GM18526 (cell line): ENCODE measurements around the gene DEF6.
A peak's percentile ranks its signal among the peaks of the same experiment; 100 is the strongest.

ENCODE experiments used
- POLR2A ChIP-seq: IDR thresholded peaks from 3 replicates; pipeline ENCODE4 v1.6.1; 2011; ENCODE audit not compliant: insufficient read length; ENCODE audit errors: extremely low read depth

The DEF6 gene

GRCh38 chr6:35296931-35297600 lies 552 bp upstream of the DEF6 start:
- no peak for TF ChIP-seq POLR2A

DNA sequence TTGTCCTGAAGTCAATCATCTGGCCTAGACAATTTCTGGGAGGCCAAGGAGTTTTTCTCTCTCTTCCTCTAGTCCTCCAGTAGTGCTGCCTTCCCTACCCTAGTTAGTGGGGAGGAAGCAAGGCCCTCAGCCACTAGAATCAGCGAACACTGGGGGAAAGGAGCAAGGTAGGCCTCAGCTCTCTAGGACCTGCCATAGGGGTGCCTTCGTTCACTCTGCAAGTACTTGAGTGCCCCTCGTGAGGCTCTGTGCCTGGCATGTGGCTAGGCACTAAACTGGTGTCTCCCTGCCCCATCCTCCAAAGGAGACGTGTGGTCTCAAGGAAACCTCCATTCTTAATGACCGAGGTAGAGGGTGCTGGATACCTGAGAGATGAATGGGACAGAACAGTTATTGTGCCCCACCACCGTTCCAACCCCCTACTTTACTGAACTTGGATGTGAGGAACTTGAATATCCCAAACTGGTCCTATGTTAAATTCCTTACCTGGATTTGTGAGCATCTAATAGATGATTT lies 1.1 kb downstream of the DEF6 start:
- no peak for TF ChIP-seq POLR2A

DNA sequence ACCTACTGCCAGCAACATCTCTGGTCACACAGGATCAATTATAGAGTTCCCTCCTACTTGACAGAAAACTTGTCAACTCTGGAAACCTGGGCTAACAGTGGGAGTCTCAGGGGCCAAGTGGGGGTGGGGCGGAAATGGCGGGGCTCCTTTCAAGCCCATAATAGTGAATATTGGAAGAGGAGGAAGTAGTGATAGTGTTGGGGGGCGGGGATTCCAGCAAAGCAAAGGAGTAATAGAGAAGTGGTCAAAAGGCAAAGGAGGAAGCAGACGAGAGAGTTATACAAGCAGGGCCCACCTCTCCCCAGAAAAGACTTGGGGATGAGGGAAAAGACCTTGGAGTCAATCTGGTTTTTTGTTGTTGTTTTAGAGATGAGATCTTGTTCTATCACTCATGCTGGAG lies 2.1 kb downstream of the DEF6 start:
- no peak for TF ChIP-seq POLR2A

DNA sequence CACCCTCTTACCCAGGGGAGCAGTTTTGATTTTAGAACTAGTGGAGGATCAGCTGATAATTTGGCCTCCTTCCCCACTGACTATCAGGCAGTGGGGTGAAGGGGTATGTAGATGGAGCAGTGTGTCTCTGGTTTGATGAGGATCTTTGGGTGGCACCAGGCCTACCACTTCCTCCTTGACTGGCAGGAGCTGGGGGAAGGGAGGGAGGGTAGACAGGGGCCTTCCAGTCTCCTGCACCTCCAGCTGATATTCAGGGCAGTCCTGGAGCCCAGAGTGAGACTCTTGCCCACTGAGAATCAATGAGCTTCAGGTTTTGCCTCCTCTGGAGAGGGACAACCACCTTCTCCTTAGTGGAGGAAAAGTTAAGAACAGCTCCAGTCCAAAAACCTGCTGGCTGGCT lies 3.2 kb downstream of the DEF6 start:
- TF ChIP-seq POLR2A, result no peak

DNA sequence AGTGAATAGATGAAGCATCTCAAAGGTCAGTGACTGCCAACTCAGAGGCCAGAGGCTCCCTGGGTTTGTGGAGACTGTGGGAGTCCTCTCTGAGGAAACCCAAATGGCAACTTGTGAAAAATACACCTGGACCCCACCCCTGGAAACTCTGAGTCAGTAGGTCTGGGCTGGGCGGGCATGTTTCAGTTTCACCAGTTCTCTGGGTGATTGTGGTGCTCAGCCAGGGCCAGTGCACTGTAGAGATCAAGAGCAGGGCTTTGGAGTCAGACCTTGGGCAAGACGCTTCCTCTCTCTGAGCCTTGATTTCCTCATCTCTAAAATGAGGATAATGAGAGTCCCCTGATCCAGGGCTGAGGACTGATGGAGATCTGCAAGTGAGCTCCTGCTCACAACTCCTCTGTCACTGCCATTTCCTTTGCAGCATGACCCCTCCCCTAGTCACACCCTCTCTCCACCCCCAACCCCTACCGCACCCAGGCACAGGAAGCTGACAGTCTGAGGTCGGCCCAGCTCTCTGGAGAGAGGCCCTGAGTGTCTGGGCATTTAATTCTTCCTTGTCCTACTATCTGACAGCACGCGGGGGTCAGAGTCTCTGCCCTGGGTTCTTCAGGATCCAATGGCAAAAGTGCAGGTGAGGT lies 5.1 kb downstream of the DEF6 start:
- peak; percentile 51 for TF ChIP-seq POLR2A

- TF ChIP-seq POLR2A, result no peak
Measured at GRCh38 chr6:35304299-35304698, 6.7 kb downstream of the DEF6 start.

GRCh38 chr6:35305117-35305516 lies 7.5 kb downstream of the DEF6 start:
- TF ChIP-seq POLR2A, result no peak

GRCh38 chr6:35309611-35310264 lies 12.1 kb downstream of the DEF6 start:
- TF ChIP-seq POLR2A, result no peak

GRCh38 chr6:35310265-35310831 lies 12.7 kb downstream of the DEF6 start:
- no peak for TF ChIP-seq POLR2A

GRCh38 chr6:35311390-35312075 lies 13.9 kb downstream of the DEF6 start:
- TF ChIP-seq POLR2A, result no peak

DNA sequence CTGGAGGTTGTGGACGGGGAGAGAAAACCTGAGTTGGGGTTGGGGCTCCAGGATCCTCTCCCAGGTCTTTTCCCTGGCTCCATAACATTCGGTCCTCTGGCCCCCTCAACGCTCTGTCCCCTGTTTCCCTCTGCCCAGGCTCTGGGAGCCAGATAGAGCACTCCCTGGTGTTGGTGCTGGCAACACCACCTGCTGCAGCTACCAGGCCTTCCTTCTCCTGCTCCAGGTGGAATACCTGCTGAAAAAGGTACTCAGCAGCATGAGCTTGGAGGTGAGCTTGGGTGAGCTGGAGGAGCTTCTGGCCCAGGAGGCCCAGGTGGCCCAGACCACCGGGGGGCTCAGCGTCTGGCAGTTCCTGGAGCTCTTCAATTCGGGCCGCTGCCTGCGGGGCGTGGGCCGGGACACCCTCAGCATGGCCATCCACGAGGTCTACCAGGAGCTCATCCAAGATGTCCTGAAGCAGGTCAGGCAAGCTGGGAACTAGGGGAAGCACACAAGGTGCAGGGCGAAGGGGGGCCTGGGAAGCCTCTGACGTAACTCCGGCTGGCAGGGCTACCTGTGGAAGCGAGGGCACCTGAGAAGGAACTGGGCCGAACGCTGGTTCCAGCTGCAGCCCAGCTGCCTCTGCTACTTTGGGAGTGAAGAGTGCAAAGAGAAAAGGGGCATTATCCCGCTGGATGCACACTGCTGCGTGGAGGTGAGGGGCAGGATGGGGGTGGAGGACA lies 14.6 kb downstream of the DEF6 start:
- TF ChIP-seq POLR2A, result no peak

- TF ChIP-seq POLR2A, result no peak
Measured at GRCh38 chr6:35312807-35313206, 15.2 kb downstream of the DEF6 start.

GRCh38 chr6:35317483-35318195 lies 20.0 kb downstream of the DEF6 start:
- TF ChIP-seq POLR2A, result no peak

DNA sequence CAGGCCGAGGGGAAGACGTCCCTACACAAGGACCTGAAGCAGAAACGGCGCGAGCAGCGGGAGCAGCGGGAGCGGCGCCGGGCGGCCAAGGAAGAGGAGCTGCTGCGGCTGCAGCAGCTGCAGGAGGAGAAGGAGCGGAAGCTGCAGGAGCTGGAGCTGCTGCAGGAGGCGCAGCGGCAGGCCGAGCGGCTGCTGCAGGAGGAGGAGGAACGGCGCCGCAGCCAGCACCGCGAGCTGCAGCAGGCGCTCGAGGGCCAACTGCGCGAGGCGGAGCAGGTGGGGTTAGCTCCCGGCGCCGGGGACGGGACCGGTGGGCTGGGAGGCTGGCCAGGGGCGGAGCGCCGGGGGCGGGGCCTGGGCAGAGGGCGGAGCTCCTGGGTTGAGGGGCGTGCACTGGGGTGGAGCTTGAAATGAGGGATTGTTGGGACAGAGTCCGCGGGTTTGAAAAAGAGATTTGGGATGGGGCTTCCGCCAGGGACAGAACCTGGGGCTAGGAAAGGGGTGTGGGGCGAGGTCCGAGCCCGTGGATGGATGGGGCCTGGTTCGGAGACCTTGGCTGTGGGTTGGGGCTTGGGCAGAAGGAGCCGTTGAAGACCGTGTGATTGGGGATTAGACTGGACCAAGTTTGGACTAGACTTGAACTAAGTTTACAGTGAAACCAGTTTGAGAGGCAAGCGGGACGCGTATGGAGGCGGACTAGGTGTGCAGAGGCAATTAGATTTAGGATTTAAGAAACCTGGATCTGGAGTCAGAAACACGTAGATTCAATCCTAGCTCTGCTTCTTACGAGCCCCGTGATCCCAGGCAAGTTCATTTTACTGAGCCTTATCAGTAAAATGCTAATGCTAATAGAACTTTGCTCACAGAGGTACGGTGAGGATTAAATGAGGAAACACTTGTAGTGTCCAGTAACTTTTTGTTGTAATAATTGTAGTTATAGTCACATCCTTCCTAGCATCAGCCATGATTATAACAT lies 20.9 kb downstream of the DEF6 start:
- no peak for TF ChIP-seq POLR2A
